GM23338 (cell line): ENCODE data around the gene SMIM10. TPM values are rescaled to one million over a fixed set of nuclear protein-coding genes. Genes with fewer than 3 reads are reported as not detected.

Experiments used
- ATAC-seq: fragments of 200-7000 bp; cut with Tn5 transposase; 3 replicates; pipeline ENCODE4 v1.9.1; 2020
- DNase-seq: peaks from one replicate; pipeline ENCODE4 v3.0.0-alpha.2; 2015; ENCODE audit warnings: low spot score
- H2AFZ ChIP-seq: fragments of 200-600 bp; sonication (generic); 2 replicates; pipeline ENCODE4 v1.8.0; 2016; ENCODE audit warnings: antibody characterized with exemption, mild to moderate bottlenecking, moderate library complexity
- H3F3A ChIP-seq: fragments of 200-600 bp; sonication (generic); replicated peaks from 2 replicates; pipeline ENCODE4 v1.8.0; 2017; ENCODE audit warnings: antibody characterized with exemption, mixed run types, low read depth
- H3K27ac ChIP-seq: fragments of 200-600 bp; sonication (generic); 2 replicates; pipeline ENCODE4 v1.6.1; 2016; ENCODE audit warnings: low read depth
- H3K27me3 ChIP-seq: fragments of 200-600 bp; sonication (generic); 2 replicates; pipeline ENCODE4 v1.8.0; 2016; ENCODE audit warnings: mild to moderate bottlenecking, mixed run types, moderate library complexity; ENCODE audit not compliant: insufficient read depth
- H3K36me3 ChIP-seq: fragments of 200-600 bp; sonication (generic); 2 replicates; pipeline ENCODE4 v1.8.0; 2016; ENCODE audit warnings: mild to moderate bottlenecking; ENCODE audit not compliant: insufficient read depth
- H3K4me1 ChIP-seq: fragments of 200-600 bp; sonication (generic); 2 replicates; pipeline ENCODE4 v1.8.0; 2016; ENCODE audit warnings: mild to moderate bottlenecking, moderate library complexity; ENCODE audit not compliant: insufficient read depth
- H3K4me2 ChIP-seq: fragments of 200-600 bp; sonication (generic); 2 replicates; pipeline ENCODE4 v1.7.1; 2017; ENCODE audit warnings: mixed run types
- H3K4me3 ChIP-seq: fragments of 200-600 bp; sonication (generic); 2 replicates; pipeline ENCODE4 v1.6.1; 2016; ENCODE audit warnings: mixed run types
- H3K79me2 ChIP-seq: fragments of 200-600 bp; sonication (generic); replicated peaks from 2 replicates; pipeline ENCODE4 v1.8.0; 2017; ENCODE audit warnings: mild to moderate bottlenecking; ENCODE audit not compliant: insufficient read depth
- H3K9me2 ChIP-seq: fragments of 200-600 bp; sonication (generic); 2 replicates; pipeline ENCODE4 v1.8.0; 2017; ENCODE audit not compliant: insufficient read depth
- H4K20me1 ChIP-seq: fragments of 200-600 bp; sonication (generic); replicated peaks from 2 replicates; pipeline ENCODE4 v1.8.0; 2017; ENCODE audit warnings: mild to moderate bottlenecking; ENCODE audit not compliant: insufficient read depth
- H3K27ac Mint-ChIP-seq: 2 replicates; pipeline ENCODE4 v1.8.0; 2020; ENCODE audit warnings: inconsistent platforms, mild to moderate bottlenecking, moderate library complexity, mixed read lengths
- H3K27me3 Mint-ChIP-seq: 3 replicates; pipeline ENCODE4 v1.8.0; 2022; ENCODE audit warnings: low read depth, mild to moderate bottlenecking, moderate library complexity, mixed read lengths, inconsistent platforms; ENCODE audit not compliant: insufficient read depth, poor library complexity
- H3K36me3 Mint-ChIP-seq: 3 replicates; pipeline ENCODE4 v1.8.0; 2021; ENCODE audit warnings: low read depth, mild to moderate bottlenecking, inconsistent platforms, moderate library complexity, mixed read lengths
- H3K4me1 Mint-ChIP-seq: 3 replicates; pipeline ENCODE4 v1.8.0; 2020; ENCODE audit warnings: mild to moderate bottlenecking, inconsistent platforms, mixed read lengths
- H3K4me3 Mint-ChIP-seq: 3 replicates; pipeline ENCODE4 v1.8.0; 2021; ENCODE audit warnings: moderate library complexity, mild to moderate bottlenecking, inconsistent platforms, mixed read lengths
- H3K9me3 Mint-ChIP-seq: 3 replicates; pipeline ENCODE4 v1.8.0; 2020; ENCODE audit warnings: moderate library complexity, mild to moderate bottlenecking, inconsistent platforms, mixed read lengths
- CREB1 ChIP-seq: fragments of 250-450 bp; sonication (Bioruptor Pico); IDR thresholded peaks from 2 replicates; pipeline ENCODE4 v1.5.0; 2020; ENCODE audit warnings: low read depth, mild to moderate bottlenecking, moderate library complexity
- ETS1 ChIP-seq: IDR thresholded peaks from 2 replicates; pipeline ENCODE4 v1.6.1; 2016; ENCODE audit warnings: antibody characterized with exemption
- EZH2 ChIP-seq: fragments of 200-600 bp; sonication (generic); IDR thresholded peaks from one replicate; pipeline ENCODE4 v1.8.0; 2017; ENCODE audit warnings: antibody characterized with exemption, mild to moderate bottlenecking, low read depth; ENCODE audit not compliant: unreplicated experiment
- EZH2phosphoT487 ChIP-seq: fragments of 200-600 bp; sonication (generic); IDR thresholded peaks from one replicate; pipeline ENCODE4 v1.8.1; 2018; ENCODE audit warnings: antibody characterized with exemption; ENCODE audit not compliant: unreplicated experiment
- JUNB ChIP-seq: IDR thresholded peaks from one replicate; pipeline ENCODE4 v1.6.1; 2016; ENCODE audit warnings: antibody characterized with exemption; ENCODE audit not compliant: unreplicated experiment
- POLR2AphosphoS5 ChIP-seq: IDR thresholded peaks from 2 replicates; pipeline ENCODE4 v1.6.1; 2016; ENCODE audit warnings: antibody characterized with exemption, low read depth
- STAT1 ChIP-seq: IDR thresholded peaks from one replicate; pipeline ENCODE4 v1.6.1; 2016; ENCODE audit warnings: antibody characterized with exemption; ENCODE audit not compliant: unreplicated experiment
- ZNF114 ChIP-seq: fragments of 250-450 bp; sonication (Bioruptor Pico); IDR thresholded peaks from 2 replicates; pipeline ENCODE4 v1.5.0; 2020; ENCODE audit warnings: mild to moderate bottlenecking, moderate library complexity
- ZNF331 ChIP-seq: fragments of 250-450 bp; sonication (Bioruptor Pico); IDR thresholded peaks from 2 replicates; pipeline ENCODE4 v1.5.0; 2020; ENCODE audit warnings: low read depth, mild to moderate bottlenecking, moderate library complexity
- ZNF462 ChIP-seq: fragments of 250-450 bp; sonication (Bioruptor Pico); IDR thresholded peaks from 2 replicates; pipeline ENCODE4 v1.5.0; 2020; ENCODE audit warnings: mild to moderate bottlenecking, moderate library complexity
- polyA plus RNA-seq: library from polyadenylated mRNA; unstranded; fragments of >200 nt; fragmentation: Nextera tagmentation; extraction: Ambion mirVana; gene quantifications from 2 replicates; pipeline ENCODE4 v1.2.1, GENCODE V29; 2016
- total RNA-seq: library from RNA; depleted of rRNA; stranded (reverse); fragments of >200 nt; shearing (Covaris generic); gene quantifications from 2 replicates; pipeline ENCODE4 v1.2.3, GENCODE V29; 2014
- TF ChIP-seq, protein P1 (sequence below): IDR thresholded peaks from one replicate; pipeline ENCODE4 v1.6.1; 2018; ENCODE audit warnings: antibody characterized with exemption; ENCODE audit not compliant: unreplicated experiment

SMIM10 gene
- total and polyA plus RNA-seq, 2 experiments from 2014 or later, result 1.7 to 4.8 TPM

DNA sequence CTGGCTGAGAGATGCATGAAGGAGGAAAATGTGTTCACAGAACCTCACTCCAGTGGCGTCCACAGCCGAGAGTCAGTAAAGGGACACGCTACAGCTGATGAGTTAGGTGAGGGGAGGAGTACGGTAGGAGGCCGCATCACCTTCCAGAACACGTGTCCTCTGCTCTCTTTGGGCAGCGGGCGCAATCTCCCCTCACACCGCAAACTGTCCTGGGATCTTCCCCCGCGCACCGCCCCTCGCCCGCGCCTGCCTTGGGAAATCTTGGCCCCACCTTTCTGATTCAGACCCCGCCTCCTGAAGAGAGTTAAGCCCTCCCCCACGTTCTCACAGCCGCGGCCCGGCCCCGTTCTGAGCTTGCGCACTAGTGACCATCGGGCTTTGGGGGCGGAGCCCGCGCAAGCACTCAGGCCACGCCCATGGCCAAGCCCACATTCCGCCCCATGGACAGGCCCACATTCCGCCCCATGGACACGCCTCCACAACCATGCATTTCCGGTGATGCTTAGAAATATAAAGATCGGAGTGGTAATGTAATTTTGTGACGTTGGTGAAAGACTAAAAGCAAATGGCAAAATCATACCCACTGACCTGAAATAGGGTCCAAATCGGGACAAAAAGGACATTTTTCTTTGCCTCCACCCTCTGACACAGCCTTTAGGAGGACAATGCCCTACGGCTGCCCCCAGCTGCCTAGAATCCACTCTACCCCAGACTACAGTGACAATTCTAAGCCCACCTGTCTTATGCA, 13.3 kb downstream of the SMIM10 start:
- peak overlapping the region; percentile 84 for H3K27ac ChIP-seq
- no peak for TF ChIP-seq CREB1
- peak; percentile 62 for TF ChIP-seq POLR2AphosphoS5
- no peaks in the 10 kb centered on the region for H3K36me3 Mint-ChIP-seq
- 0 out of 2 replicates have a peak overlapping the region, but pooled peaks have one; percentile 47 for H2AFZ ChIP-seq
- H3F3A ChIP-seq, result no peaks in the 10 kb centered on the region
- peaks cover 3% of the 10 kb centered on the region; the same call in 2 of the 3 replicates for H3K4me1 Mint-ChIP-seq
- peak; percentile 91 for DNase-seq
- no peaks in the 10 kb centered on the region for H3K27me3 ChIP-seq
- H3K9me3 Mint-ChIP-seq, result no peaks in the 10 kb centered on the region
- ATAC-seq, result peak; percentile 96
- H3K4me2 ChIP-seq, result peak overlapping the region; percentile 73
- H3K79me2 ChIP-seq, result no peaks in the 10 kb centered on the region
- peak overlapping the region; percentile 96 for H3K27ac Mint-ChIP-seq
- peaks cover 9% of the 10 kb centered on the region; the same call in 1 of the 2 replicates for H3K4me1 ChIP-seq
- H4K20me1 ChIP-seq, result no peaks in the 10 kb centered on the region
- no peaks in the 10 kb centered on the region for H3K9me2 ChIP-seq
- peaks cover 5% of the 10 kb centered on the region for H3K27me3 Mint-ChIP-seq
- H3K4me3 ChIP-seq, result peak overlapping the region; percentile 53
- peak overlapping the region; percentile 76 for H3K4me3 Mint-ChIP-seq
- H3K36me3 ChIP-seq, result no peaks in the 10 kb centered on the region

DNA sequence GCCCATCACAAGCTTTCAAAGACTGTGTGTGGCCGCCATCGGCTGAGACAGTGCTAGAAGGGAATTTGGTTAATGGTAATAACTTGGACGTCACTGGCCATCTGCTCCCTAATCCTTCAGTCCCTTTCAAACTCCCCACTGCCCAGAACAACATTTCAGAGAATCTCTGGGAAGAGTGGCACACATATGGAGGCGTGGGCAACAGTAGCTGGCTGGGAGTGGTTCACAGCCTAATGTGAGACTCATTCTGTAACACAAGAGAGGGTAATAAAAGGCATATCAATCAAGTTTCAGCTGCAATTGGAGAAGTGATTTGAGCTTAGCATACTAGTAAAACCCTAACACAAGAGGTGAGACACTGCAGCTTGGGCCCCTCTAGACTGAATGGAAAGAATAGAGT, 15.4 kb downstream of the SMIM10 start:
- ATAC-seq (no peak), DNase-seq (no peak)
- H3K36me3 Mint-ChIP-seq, result no peaks in the 10 kb centered on the region
- H3K4me1 Mint-ChIP-seq, result peaks cover 20% of the 10 kb centered on the region
- H3K27me3 ChIP-seq, result no peaks in the 10 kb centered on the region
- H3K79me2 ChIP-seq, result no peaks in the 10 kb centered on the region
- no peaks in the 10 kb centered on the region for H3K9me3 Mint-ChIP-seq
- no peak overlapping the region for H3K27ac Mint-ChIP-seq
- no peaks in the 10 kb centered on the region for H3K36me3 ChIP-seq
- H3K9me2 ChIP-seq, result no peaks in the 10 kb centered on the region
- no peaks in the 10 kb centered on the region for H4K20me1 ChIP-seq
- no peak overlapping the region for H3K4me2 ChIP-seq
- no peaks in the 10 kb centered on the region for H3F3A ChIP-seq
- H3K27ac ChIP-seq, result no peak overlapping the region
- H3K4me3 ChIP-seq, result no peak overlapping the region
- no peak overlapping the region for H3K4me3 Mint-ChIP-seq
- H2AFZ ChIP-seq, result no peak overlapping the region
- peaks cover 25% of the 10 kb centered on the region for H3K4me1 ChIP-seq
- peaks cover 5% of the 10 kb centered on the region for H3K27me3 Mint-ChIP-seq
- TF ChIP-seq ZNF462 (CRISPR knock-in tag), result no peak
- TF ChIP-seq ZNF114 (CRISPR knock-in tag), result no peak
- no peak for TF ChIP-seq EZH2
- TF ChIP-seq POLR2AphosphoS5, result no peak
- TF ChIP-seq JUNB, result no peak
- no peak for TF ChIP-seq ZNF331 (CRISPR knock-in tag)
- TF ChIP-seq, protein P1, sequence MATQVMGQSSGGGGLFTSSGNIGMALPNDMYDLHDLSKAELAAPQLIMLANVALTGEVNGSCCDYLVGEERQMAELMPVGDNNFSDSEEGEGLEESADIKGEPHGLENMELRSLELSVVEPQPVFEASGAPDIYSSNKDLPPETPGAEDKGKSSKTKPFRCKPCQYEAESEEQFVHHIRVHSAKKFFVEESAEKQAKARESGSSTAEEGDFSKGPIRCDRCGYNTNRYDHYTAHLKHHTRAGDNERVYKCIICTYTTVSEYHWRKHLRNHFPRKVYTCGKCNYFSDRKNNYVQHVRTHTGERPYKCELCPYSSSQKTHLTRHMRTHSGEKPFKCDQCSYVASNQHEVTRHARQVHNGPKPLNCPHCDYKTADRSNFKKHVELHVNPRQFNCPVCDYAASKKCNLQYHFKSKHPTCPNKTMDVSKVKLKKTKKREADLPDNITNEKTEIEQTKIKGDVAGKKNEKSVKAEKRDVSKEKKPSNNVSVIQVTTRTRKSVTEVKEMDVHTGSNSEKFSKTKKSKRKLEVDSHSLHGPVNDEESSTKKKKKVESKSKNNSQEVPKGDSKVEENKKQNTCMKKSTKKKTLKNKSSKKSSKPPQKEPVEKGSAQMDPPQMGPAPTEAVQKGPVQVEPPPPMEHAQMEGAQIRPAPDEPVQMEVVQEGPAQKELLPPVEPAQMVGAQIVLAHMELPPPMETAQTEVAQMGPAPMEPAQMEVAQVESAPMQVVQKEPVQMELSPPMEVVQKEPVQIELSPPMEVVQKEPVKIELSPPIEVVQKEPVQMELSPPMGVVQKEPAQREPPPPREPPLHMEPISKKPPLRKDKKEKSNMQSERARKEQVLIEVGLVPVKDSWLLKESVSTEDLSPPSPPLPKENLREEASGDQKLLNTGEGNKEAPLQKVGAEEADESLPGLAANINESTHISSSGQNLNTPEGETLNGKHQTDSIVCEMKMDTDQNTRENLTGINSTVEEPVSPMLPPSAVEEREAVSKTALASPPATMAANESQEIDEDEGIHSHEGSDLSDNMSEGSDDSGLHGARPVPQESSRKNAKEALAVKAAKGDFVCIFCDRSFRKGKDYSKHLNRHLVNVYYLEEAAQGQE, result no peak
- no peak for TF ChIP-seq EZH2phosphoT487
- no peak for TF ChIP-seq STAT1
- no peak for TF ChIP-seq ETS1
